Naive thymus-derived CD4-positive, alpha-beta T cell (primary cell): ENCODE measurements around the gene DKK1. TPM values are rescaled to one million over a fixed set of nuclear protein-coding genes. Genes with fewer than 3 reads are reported as not detected.

ENCODE experiments used
- ATAC-seq: fragments of 150-1000 bp; cut with Tn5 transposase; 2 replicates; pipeline ENCODE4 v1.10.0; 2021; ENCODE audit warnings: mild to moderate bottlenecking, moderate library complexity
- CTCF ChIA-PET: fragments of 350-600 bp; sonication (Branson Sonifier 250); formaldehyde crosslinking; loops from one replicate; lab custom pipeline; 2021; ENCODE audit warnings: antibody characterized with exemption; lab: Charles Lee
- POLR2A ChIA-PET: fragments of 350-600 bp; sonication (Branson Sonifier 250); formaldehyde crosslinking; loops from one replicate; lab custom pipeline; 2021; ENCODE audit warnings: antibody characterized with exemption, inconsistent platforms; lab: Charles Lee
- DNase-seq, 9 donors: peaks; one replicate each; pipeline versions ENCODE4 v3.0.0 to v3.0.0-alpha.2; 2020 to 2022; ENCODE audit warnings: mixed read lengths in 1 of 9
- H3K27ac ChIP-seq: one replicate; pipeline ENCODE4 v1.7.0; 2013; ENCODE audit warnings: mild to moderate bottlenecking, low read depth, low read length, moderate library complexity
- H3K27me3 ChIP-seq, 2 donors: one replicate each; pipeline ENCODE4 v1.7.0; 2013; ENCODE audit warnings: low read length in 2 of 2, mild to moderate bottlenecking in 2 of 2, moderate library complexity in 2 of 2; ENCODE audit not compliant: control insufficient read depth in 2 of 2, insufficient read depth in 2 of 2
- H3K36me3 ChIP-seq, 3 experiments: 1 replicate in 2 of 3; 2 replicates in 1 of 3; pipeline ENCODE4 v1.7.0; 2013; ENCODE audit warnings: low read length in 3 of 3, mild to moderate bottlenecking in 3 of 3, moderate library complexity in 1 of 3; ENCODE audit not compliant: insufficient read depth in 3 of 3, control insufficient read depth in 2 of 3
- H3K4me1 ChIP-seq, 2 donors: one replicate each; pipeline ENCODE4 v1.7.0; 2013; ENCODE audit warnings: low read length in 2 of 2, mild to moderate bottlenecking in 2 of 2, moderate library complexity in 1 of 2; ENCODE audit not compliant: control insufficient read depth in 2 of 2, insufficient read depth in 2 of 2
- H3K4me3 ChIP-seq: 2 replicates; pipeline ENCODE4 v1.7.0; 2013; ENCODE audit warnings: mild to moderate bottlenecking, low read length
- H3K9me3 ChIP-seq, 3 experiments: 1 replicate in 2 of 3; 2 replicates in 1 of 3; pipeline ENCODE4 v1.7.0; 2013; ENCODE audit warnings: low read length in 3 of 3; ENCODE audit not compliant: control insufficient read depth in 2 of 3
- H3K27ac Mint-ChIP-seq, 9 donors: one replicate each; pipeline ENCODE4 v1.8.0; 2020 to 2022; ENCODE audit warnings: mixed read lengths in 9 of 9, mild to moderate bottlenecking in 8 of 9, moderate library complexity in 5 of 9, inconsistent platforms in 2 of 9
- H3K27me3 Mint-ChIP-seq, 5 donors: one replicate each; pipeline ENCODE4 v1.8.0; 2021 to 2022; ENCODE audit warnings: mixed read lengths in 5 of 5, mild to moderate bottlenecking in 1 of 5
- H3K36me3 Mint-ChIP-seq, 5 donors: one replicate each; pipeline ENCODE4 v1.8.0; 2020 to 2022; ENCODE audit warnings: mixed read lengths in 5 of 5, mild to moderate bottlenecking in 3 of 5, inconsistent platforms in 1 of 5
- H3K4me1 Mint-ChIP-seq, 7 donors: one replicate each; pipeline ENCODE4 v1.8.0; 2020 to 2022; ENCODE audit warnings: mixed read lengths in 7 of 7, mild to moderate bottlenecking in 3 of 7, inconsistent platforms in 1 of 7
- H3K4me3 Mint-ChIP-seq, 10 donors: one replicate each; pipeline ENCODE4 v1.8.0; 2020 to 2022; ENCODE audit warnings: mild to moderate bottlenecking in 10 of 10, mixed read lengths in 10 of 10, moderate library complexity in 6 of 10, inconsistent platforms in 2 of 10
- H3K9me3 Mint-ChIP-seq, 11 donors: one replicate each; pipeline ENCODE4 v1.8.0; 2020 to 2022; ENCODE audit warnings: mixed read lengths in 11 of 11, mild to moderate bottlenecking in 4 of 11, inconsistent platforms in 1 of 11, moderate library complexity in 1 of 11
- intact Hi-C, 2 donors: fragments of 100-400 bp; cut with micrococcal nuclease; formaldehyde crosslinking; loops; one replicate each; pipeline ENCODE4 v1.15.1; 2023
- polyA plus RNA-seq, 2 donors: library from polyadenylated mRNA; unstranded; fragments of 300-500 nt; fragmentation: Illumina TruSeq; gene quantifications; one replicate each; pipeline ENCODE4 v1.2.3, GENCODE V29; 2021
- total RNA-seq, 6 experiments: library from RNA in 5 of 6; stranded (reverse) in 5 of 6; gene quantifications; 1 replicate in 5 of 6; 2 replicates in 1 of 6; pipeline ENCODE4 v1.2.3 and lab custom pipeline; 2021 to 2026

The DKK1 gene
- total and polyA plus RNA-seq, 7 experiments from 2014 or later, result not detected

DNA sequence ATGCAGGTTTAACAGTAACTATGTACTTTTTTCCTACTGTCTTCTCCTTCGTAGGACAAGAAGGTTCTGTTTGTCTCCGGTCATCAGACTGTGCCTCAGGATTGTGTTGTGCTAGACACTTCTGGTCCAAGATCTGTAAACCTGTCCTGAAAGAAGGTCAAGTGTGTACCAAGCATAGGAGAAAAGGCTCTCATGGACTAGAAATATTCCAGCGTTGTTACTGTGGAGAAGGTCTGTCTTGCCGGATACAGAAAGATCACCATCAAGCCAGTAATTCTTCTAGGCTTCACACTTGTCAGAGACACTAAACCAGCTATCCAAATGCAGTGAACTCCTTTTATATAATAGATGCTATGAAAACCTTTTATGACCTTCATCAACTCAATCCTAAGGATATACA is 2.4 kb downstream of the DKK1 start:
- Mint-ChIP-seq H3K27me3 (peaks cover 44 to 55% (median 53%) of the 10 kb centered on the region in 5 donors), H3K4me3 (no peak overlapping the region), H3K27ac (no peak overlapping the region), H3K4me1 (peaks cover 6 to 16% (median 13%) of the 10 kb centered on the region in 7 donors), H3K36me3 (peaks cover 0 to 6% (median 0%) of the 10 kb centered on the region in 5 donors), H3K9me3 (peaks cover 0 to 9% (median 3%) of the 10 kb centered on the region in 11 donors)
- POLR2A ChIA-PET, result no interaction called here
- no peaks in the 10 kb centered on the region for H3K36me3 ChIP-seq
- H3K9me3 ChIP-seq, result no peaks in the 10 kb centered on the region
- H3K27me3 ChIP-seq, result peaks cover 0 to 3% of the 10 kb centered on the region in 2 donors
- CTCF ChIA-PET, result no interaction called here
- ATAC-seq (no peak), DNase-seq (no peak)
- H3K4me1 ChIP-seq, result no peaks in the 10 kb centered on the region
- no peak overlapping the region for H3K27ac ChIP-seq
- intact Hi-C loops, result no loop called here
- no peak overlapping the region for H3K4me3 ChIP-seq

DNA sequence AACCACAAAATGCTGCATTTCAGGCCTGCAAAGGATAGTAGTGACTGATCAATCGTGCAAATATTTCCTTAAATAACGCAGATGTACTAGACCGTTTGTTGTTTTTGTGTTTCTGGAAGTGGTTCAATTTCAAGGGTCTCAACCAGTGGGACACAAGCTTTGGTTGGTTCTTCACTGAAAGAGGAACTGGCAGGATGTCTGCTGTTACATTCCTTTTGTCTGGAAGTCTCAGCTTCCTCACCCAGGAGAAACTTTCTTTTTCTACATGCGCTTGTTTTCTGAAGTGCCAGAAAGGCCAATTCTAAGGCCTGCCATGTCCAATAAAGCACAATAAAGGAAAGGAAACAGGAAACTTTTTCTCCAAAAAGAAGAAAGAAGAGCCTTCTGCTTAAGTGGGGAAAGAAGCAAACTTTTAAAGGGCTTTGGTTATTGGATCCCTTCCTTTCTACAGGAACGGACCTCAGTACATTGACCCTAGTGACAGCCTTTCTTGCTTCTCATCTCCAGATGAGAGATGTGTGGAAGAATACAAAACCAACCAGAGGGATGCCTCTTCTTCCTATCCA is 4.1 kb downstream of the DKK1 start:
- Histone ChIP-seq H3K4me1 (no peaks in the 10 kb centered on the region), H3K27ac (no peak overlapping the region), H3K36me3 (no peaks in the 10 kb centered on the region), H3K27me3 (peaks cover 0 to 3% of the 10 kb centered on the region in 2 donors), H3K4me3 (no peak overlapping the region), H3K9me3 (no peaks in the 10 kb centered on the region)
- Mint-ChIP-seq H3K9me3 (peaks cover 0 to 9% (median under 1%) of the 10 kb centered on the region in 11 donors), H3K27ac (no peak overlapping the region), H3K27me3 (peaks cover 29 to 38% (median 36%) of the 10 kb centered on the region in 5 donors), H3K4me3 (no peak overlapping the region), H3K36me3 (peaks cover 0 to 6% (median 0%) of the 10 kb centered on the region in 5 donors), H3K4me1 (peaks cover 5 to 11% (median 10%) of the 10 kb centered on the region in 7 donors)
- ATAC-seq (no peak), DNase-seq (no peak)
- intact Hi-C loops, result no loop called here
- ChIA-PET CTCF (no interaction called here), POLR2A (no interaction called here)

DNA sequence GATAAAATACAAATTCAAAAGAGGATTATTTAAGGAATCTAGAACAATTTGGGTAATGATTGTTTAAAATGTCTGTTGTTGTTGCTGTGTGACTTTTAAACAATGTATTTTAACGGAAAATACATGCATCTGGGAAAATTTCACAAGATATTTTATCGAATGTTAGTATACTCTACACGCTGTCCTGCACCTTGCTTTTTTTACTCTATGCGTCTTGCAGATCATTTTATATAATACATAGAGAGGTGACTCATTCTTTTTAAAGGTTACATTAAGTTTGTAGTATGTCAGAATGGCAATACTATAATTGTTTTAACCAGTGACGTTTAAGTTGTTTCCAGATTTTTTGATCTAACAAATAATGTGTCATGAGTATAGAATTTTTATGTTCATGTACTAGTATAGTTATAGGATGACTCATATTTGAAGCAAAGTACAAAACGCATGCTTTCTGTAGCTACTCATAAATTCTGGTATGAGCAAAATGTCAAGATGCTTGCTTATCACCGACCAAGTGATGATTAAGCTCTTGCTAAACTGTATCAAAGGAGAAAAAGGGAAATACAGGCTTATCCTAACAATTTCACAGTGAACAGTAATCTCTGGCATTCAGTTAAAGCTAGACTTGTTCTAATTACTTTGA is 4.9 kb downstream of the DKK1 start:
- Mint-ChIP-seq H3K36me3 (peaks cover 0 to 6% (median 0%) of the 10 kb centered on the region in 5 donors), H3K27me3 (peaks cover 22 to 36% (median 31%) of the 10 kb centered on the region in 5 donors), H3K9me3 (peaks cover 0 to 9% (median 0%) of the 10 kb centered on the region in 11 donors), H3K4me1 (peaks cover 0 to 7% (median 6%) of the 10 kb centered on the region in 7 donors), H3K4me3 (no peak overlapping the region), H3K27ac (no peak overlapping the region)
- Histone ChIP-seq H3K4me1 (no peaks in the 10 kb centered on the region), H3K9me3 (no peaks in the 10 kb centered on the region), H3K27me3 (no peaks in the 10 kb centered on the region), H3K36me3 (no peaks in the 10 kb centered on the region), H3K27ac (no peak overlapping the region), H3K4me3 (no peak overlapping the region)
- ATAC-seq (no peak), DNase-seq (no peak)
- CTCF ChIA-PET, result no interaction called here
- POLR2A ChIA-PET, result no interaction called here
- intact Hi-C loops, result no loop called here

DNA sequence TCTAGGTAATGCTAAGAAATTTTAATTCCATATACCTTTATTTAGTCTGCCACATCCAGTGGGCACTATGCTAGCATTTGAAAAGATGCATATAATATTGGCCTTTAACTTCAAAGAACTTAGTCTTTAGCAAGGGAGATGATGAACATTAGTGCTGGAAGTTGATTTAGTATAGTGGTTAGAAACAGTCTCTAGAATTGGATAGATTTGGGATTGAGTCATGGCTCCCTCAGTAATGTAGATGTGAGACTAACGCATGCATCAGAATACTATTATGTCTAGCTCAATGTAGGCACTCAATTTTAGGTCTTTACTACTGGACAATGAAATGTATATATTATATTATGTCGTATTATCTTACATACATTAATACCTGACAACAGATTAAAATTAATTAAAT is 5.8 kb downstream of the DKK1 start:
- Histone ChIP-seq H3K4me1 (no peaks in the 10 kb centered on the region), H3K36me3 (no peaks in the 10 kb centered on the region), H3K4me3 (no peak overlapping the region), H3K27me3 (no peaks in the 10 kb centered on the region), H3K27ac (no peak overlapping the region), H3K9me3 (no peaks in the 10 kb centered on the region)
- ATAC-seq, result no peak
- Mint-ChIP-seq H3K9me3 (peaks cover 0 to 5% (median 0%) of the 10 kb centered on the region in 11 donors), H3K27ac (no peak overlapping the region), H3K4me3 (no peak overlapping the region), H3K4me1 (no peaks in the 10 kb centered on the region), H3K36me3 (no peaks in the 10 kb centered on the region), H3K27me3 (peaks cover 12 to 29% (median 22%) of the 10 kb centered on the region in 5 donors)
- DNase-seq, result no peak
- CTCF ChIA-PET, result no interaction called here
- POLR2A ChIA-PET, result no interaction called here
- intact Hi-C loops, result no loop called here

DNA sequence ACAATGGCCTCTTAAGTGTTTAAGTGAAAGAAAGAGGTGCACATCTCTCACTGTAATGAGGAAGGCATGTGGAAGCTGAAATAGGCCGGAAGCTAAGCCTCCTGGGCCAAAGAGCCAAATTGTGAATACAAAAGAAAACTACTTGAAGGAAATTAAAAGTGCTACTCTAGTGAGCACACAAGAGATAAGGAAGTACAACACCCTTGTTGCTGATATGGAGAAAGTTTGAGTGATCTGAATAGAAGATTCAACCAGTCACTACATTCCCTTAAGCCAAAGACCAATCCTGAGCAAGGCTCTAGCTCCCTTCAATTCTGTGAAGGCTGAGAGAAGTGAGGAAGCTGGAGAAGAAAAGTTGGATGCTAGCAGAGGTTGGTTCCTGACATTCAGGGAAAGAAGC is 8.2 kb downstream of the DKK1 start:
- Mint-ChIP-seq H3K4me1 (no peaks in the 10 kb centered on the region), H3K9me3 (peaks cover 0 to 8% (median 0%) of the 10 kb centered on the region in 11 donors), H3K36me3 (no peaks in the 10 kb centered on the region), H3K27me3 (peaks cover 0 to 8% (median 5%) of the 10 kb centered on the region in 5 donors), H3K4me3 (no peak overlapping the region), H3K27ac (no peak overlapping the region)
- POLR2A ChIA-PET, result no interaction called here
- CTCF ChIA-PET, result no interaction called here
- Histone ChIP-seq H3K27ac (no peak overlapping the region), H3K4me3 (no peak overlapping the region), H3K27me3 (no peaks in the 10 kb centered on the region), H3K9me3 (no peaks in the 10 kb centered on the region), H3K4me1 (no peaks in the 10 kb centered on the region), H3K36me3 (no peaks in the 10 kb centered on the region)
- ATAC-seq, result no peak
- intact Hi-C loops, result no loop called here
- DNase-seq, result no peak

DNA sequence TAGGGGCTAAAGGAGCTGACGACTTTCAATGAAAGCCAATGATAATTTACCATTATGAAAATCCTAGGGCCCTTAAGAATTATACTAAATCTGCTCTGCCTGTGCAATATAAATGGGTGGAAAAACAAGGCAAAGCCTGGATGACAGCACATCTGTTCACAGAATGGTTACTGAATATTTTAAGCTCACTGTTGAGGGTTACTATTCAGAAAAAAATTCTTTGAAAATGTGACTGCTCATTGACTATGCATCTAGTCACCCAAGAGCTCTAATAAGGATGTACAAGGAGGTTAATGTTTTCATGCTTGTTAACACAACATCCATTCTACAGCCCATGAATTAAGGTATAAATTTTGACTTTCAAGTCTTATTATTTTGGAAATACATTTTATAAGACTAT is 8.9 kb downstream of the DKK1 start:
- DNase-seq, result no peak
- H3K27me3 Mint-ChIP-seq, result peaks cover 0 to 6% (median 3%) of the 10 kb centered on the region in 5 donors

DNA sequence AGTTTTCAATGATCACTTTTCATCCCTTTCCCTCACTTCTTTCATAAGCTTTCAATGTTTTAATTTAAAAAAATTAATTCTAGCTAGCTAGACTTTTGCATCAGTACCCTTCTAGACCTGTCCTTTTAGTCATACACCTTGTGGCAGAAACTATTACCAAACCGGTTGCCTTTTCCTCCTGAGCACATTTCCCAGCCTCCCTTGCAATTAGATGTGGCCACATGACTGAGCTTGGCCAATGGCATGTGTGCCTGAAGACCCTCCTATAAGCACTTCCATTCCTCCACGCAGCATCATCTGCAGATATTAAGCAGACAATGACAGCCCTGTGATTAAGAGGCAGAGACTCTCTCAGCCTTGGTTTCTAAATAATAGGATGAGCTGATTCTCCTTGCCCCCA is 12.3 kb downstream of the DKK1 start:
- Histone ChIP-seq H3K27me3 (no peaks in the 10 kb centered on the region), H3K27ac (no peak overlapping the region), H3K36me3 (no peaks in the 10 kb centered on the region), H3K4me1 (no peaks in the 10 kb centered on the region), H3K9me3 (no peaks in the 10 kb centered on the region), H3K4me3 (no peak overlapping the region)
- ChIA-PET POLR2A (no interaction called here), CTCF (no interaction called here)
- ATAC-seq (no peak), DNase-seq (no peak)
- H3K4me1 Mint-ChIP-seq, result no peaks in the 10 kb centered on the region
- H3K9me3 Mint-ChIP-seq, result peaks cover 0 to 12% (median 0%) of the 10 kb centered on the region in 11 donors
- intact Hi-C loops, result no loop called here
- H3K4me3 Mint-ChIP-seq, result no peak overlapping the region
- peaks cover 0 to 6% (median 0%) of the 10 kb centered on the region in 5 donors for H3K27me3 Mint-ChIP-seq
- H3K36me3 Mint-ChIP-seq, result no peaks in the 10 kb centered on the region
- no peak overlapping the region for H3K27ac Mint-ChIP-seq

More for the DNA sequence above, 8.9 kb downstream of the DKK1 start:
- Histone ChIP-seq H3K27me3 (no peaks in the 10 kb centered on the region), H3K4me3 (no peak overlapping the region), H3K9me3 (no peaks in the 10 kb centered on the region), H3K36me3 (no peaks in the 10 kb centered on the region), H3K27ac (no peak overlapping the region), H3K4me1 (no peaks in the 10 kb centered on the region)
- no peaks in the 10 kb centered on the region for H3K4me1 Mint-ChIP-seq
- intact Hi-C loops, result no loop called here
- ChIA-PET CTCF (no interaction called here), POLR2A (no interaction called here)
- no peaks in the 10 kb centered on the region for H3K36me3 Mint-ChIP-seq
- H3K4me3 Mint-ChIP-seq, result no peak overlapping the region
- no peak overlapping the region for H3K27ac Mint-ChIP-seq
- H3K9me3 Mint-ChIP-seq, result peaks cover 0 to 8% (median 0%) of the 10 kb centered on the region in 11 donors
- no peak for ATAC-seq
